GM21515 (cell line): ENCODE measurements around the gene TOP3A.
"Not testable (repeated sequence)": the region's sequence is repeated elsewhere in the genome, so short reads cannot be mapped to it uniquely, and the experiment has no call there.

Experiments used
- ATAC-seq: cut with Tn5 transposase; IDR thresholded peaks from one replicate; pipeline ENCODE4 v1.9.1; 2021; ENCODE audit not compliant: unreplicated experiment

The TOP3A gene

GRCh38 chr17:18314731-18315561 is at the start of gene TOP3A, which contains the start of gene SMCR8:
TSS of gene TOP3A (minus strand) at chr17:18314994. CDS start at chr17:18314778, 216 bp downstream.
TSS of gene SMCR8 (plus strand) at chr17:18315293. CDS start at chr17:18315790, 497 bp downstream.
- peak; percentile 76 for ATAC-seq

- no peak for ATAC-seq
These were observed 49.4 kb upstream of the TOP3A start for GRCh38 chr17:18364166-18364565.

GRCh38 chr17:18363101-18364049 is 48.6 kb upstream of the TOP3A start, which contains the start of gene SHMT1:
TSS of gene SHMT1 (minus strand) at chr17:18363550. CDS start at chr17:18355981, 7,569 bp downstream.
- peak; percentile 96 for ATAC-seq

GRCh38 chr17:18362698-18363100 is 47.9 kb upstream of the TOP3A start:
- ATAC-seq = no peak

GRCh38 chr17:18361837-18362697 is 47.3 kb upstream of the TOP3A start:
- ATAC-seq = no peak

GRCh38 chr17:18360518-18360917 is 45.7 kb upstream of the TOP3A start:
- no peak for ATAC-seq

GRCh38 chr17:18356624-18357023 is 41.8 kb upstream of the TOP3A start:
- no peak for ATAC-seq

- no peak for ATAC-seq
These were observed 38.7 kb upstream of the TOP3A start for GRCh38 chr17:18353541-18353940.

- no peak for ATAC-seq
These were observed 29.2 kb upstream of the TOP3A start for GRCh38 chr17:18344021-18344420.

GRCh38 chr17:18339933-18340332 is 25.1 kb upstream of the TOP3A start:
- no peak for ATAC-seq

GRCh38 chr17:18338158-18338557 is 23.4 kb upstream of the TOP3A start:
- ATAC-seq = not testable (repeated sequence)

GRCh38 chr17:18332909-18333489 is 18.2 kb upstream of the TOP3A start:
- no peak for ATAC-seq

- ATAC-seq = no peak
These were observed 17.1 kb upstream of the TOP3A start for GRCh38 chr17:18331879-18332278.

- no peak for ATAC-seq
These were observed 13.9 kb upstream of the TOP3A start for GRCh38 chr17:18328643-18329204.

GRCh38 chr17:18327556-18327955 is 12.8 kb upstream of the TOP3A start:
- ATAC-seq = no peak

GRCh38 chr17:18327093-18327492 is 12.3 kb upstream of the TOP3A start:
- ATAC-seq = no peak

GRCh38 chr17:18326572-18326971 is 11.8 kb upstream of the TOP3A start:
- ATAC-seq = no peak

GRCh38 chr17:18326039-18326438 is 11.2 kb upstream of the TOP3A start:
- no peak for ATAC-seq

GRCh38 chr17:18324140-18325050 is 9.6 kb upstream of the TOP3A start:
- no peak for ATAC-seq
